ENCODE data around the gene CPNE4.

The CPNE4 gene

DNA sequence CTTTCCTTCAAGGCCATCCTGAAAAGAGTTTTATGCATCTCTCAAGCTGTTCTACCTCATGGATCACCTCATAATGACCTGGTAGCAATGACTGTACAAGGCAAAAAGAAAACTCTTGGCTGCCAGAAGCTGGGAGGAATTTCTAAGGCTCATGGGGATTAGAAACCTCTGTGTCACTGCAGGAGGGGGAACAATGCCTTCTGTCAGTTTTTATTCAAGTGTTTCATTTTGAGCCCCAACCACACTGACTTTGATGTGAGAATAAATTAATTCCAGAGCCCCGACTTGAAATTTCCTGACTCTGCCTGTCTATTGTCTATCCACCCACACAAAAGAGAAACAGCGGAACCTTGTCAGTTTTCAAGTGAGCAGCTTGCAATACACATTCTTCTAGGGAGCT, 473.3 kb downstream of the CPNE4 start:
- Histone ChIP-seq H3K9me3 (ENCODE audit: control insufficient read depth, insufficient read depth, low read length) (no peaks in the 10 kb centered on the region), H3K4me1 (ENCODE audit: control insufficient read depth, insufficient read depth, low read length) (peaks cover 5% of the 10 kb centered on the region), H3K9ac (ENCODE audit: low read depth, low read length) (no peak overlapping the region), H3K4me3 (ENCODE audit: low read depth, low read length) (no peak overlapping the region), H3K36me3 (ENCODE audit: control insufficient read depth, insufficient read depth, low read length) (no peaks in the 10 kb centered on the region), H3K27me3 (ENCODE audit: control insufficient read depth, insufficient read depth, low read length) (no peaks in the 10 kb centered on the region)

DNA sequence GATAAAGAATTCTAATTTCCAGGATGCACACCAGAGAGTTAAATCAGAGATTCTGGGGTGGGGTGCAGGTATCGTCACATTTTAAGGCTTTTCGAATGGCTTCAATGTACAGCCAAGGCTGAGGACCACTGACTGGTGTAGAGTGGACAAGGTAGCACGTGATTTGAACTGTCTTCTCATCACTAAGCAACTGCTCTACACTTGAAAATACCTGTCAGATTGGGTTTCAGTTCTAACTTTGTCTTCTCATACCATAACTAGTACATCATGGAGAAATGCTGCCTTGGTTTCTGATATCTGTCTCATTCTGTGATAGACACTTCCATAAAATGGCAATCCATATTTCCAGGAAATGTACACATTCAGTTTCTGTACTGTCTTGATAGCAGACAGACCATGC, 474.0 kb downstream of the CPNE4 start:
- H3K36me3 ChIP-seq (ENCODE audit: control insufficient read depth, insufficient read depth, low read length), result no peaks in the 10 kb centered on the region
- no peak overlapping the region for H3K4me3 ChIP-seq (ENCODE audit: low read depth, low read length)
- no peaks in the 10 kb centered on the region for H3K27me3 ChIP-seq (ENCODE audit: control insufficient read depth, insufficient read depth, low read length)
- peaks cover 5% of the 10 kb centered on the region for H3K4me1 ChIP-seq (ENCODE audit: control insufficient read depth, insufficient read depth, low read length)
- H3K9me3 ChIP-seq (ENCODE audit: control insufficient read depth, insufficient read depth, low read length), result no peaks in the 10 kb centered on the region
- H3K9ac ChIP-seq (ENCODE audit: low read depth, low read length), result no peak overlapping the region

DNA sequence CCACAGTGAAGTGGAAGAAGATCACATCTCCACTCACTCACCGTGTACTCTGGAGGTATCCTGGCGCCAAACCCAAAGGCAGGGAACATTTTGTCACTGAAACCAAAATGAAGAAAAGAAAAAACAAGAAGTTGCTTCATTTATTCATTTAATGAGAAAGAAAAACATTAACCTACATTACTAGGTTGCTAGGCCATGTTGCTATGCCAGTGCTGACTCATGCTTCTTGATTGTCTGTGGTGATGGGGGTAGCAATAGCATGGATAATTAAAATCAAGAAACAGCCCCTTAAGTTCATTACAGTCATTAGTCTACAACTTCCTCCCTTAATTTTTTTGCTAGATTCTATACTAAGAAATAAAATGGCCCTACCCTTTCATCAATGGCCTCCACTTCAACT, 479.4 kb downstream of the CPNE4 start:
- Histone ChIP-seq H3K36me3 (ENCODE audit: control insufficient read depth, insufficient read depth, low read length) (no peaks in the 10 kb centered on the region), H3K9ac (ENCODE audit: low read depth, low read length) (no peak overlapping the region), H3K4me1 (ENCODE audit: control insufficient read depth, insufficient read depth, low read length) (peaks cover 2% of the 10 kb centered on the region), H3K9me3 (ENCODE audit: control insufficient read depth, insufficient read depth, low read length) (no peaks in the 10 kb centered on the region), H3K4me3 (ENCODE audit: low read depth, low read length) (no peak overlapping the region), H3K27me3 (ENCODE audit: control insufficient read depth, insufficient read depth, low read length) (no peaks in the 10 kb centered on the region)

DNA sequence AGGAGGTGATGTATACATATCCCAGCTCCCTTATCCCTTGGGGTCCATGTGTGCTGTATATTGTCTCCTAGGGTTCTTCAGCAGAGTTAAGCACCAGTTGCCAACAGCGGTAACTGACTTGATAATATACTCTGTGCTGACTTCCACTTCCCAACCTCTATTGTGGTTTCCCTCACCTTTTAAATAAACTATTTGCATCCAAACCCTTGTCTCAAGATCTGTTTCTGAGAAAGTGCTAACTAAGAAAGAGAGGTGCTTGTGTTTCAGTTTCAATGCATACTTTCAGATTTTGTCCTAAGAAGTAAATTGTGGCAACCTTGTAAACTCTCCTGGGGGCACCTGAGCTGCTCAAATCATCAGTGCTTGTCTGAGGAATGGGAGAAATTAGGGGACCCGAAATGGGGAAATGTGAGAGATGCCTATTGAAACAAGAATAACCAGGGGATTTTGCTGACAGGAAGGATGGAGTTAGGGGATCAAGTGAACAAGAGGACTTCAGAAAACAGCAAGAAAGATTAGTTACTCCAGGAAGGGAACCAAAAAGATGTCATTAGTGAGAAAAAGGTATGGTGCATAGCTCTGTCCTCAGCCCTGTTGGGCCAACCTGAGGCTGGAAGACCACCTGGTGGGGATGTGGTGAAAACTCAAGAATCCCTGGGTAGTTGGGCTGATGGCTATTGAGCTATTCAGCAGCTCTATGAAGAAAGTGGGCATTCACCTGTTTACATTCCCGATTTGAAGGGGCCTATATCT, 481.1 kb downstream of the CPNE4 start:
- Histone ChIP-seq H3K27me3 (ENCODE audit: control insufficient read depth, insufficient read depth, low read length) (no peaks in the 10 kb centered on the region), H3K4me3 (ENCODE audit: low read depth, low read length) (no peak overlapping the region), H3K9ac (ENCODE audit: low read depth, low read length) (no peak overlapping the region), H3K36me3 (ENCODE audit: control insufficient read depth, insufficient read depth, low read length) (no peaks in the 10 kb centered on the region), H3K4me1 (ENCODE audit: control insufficient read depth, insufficient read depth, low read length) (peaks cover 2% of the 10 kb centered on the region), H3K9me3 (ENCODE audit: control insufficient read depth, insufficient read depth, low read length) (no peaks in the 10 kb centered on the region)

DNA sequence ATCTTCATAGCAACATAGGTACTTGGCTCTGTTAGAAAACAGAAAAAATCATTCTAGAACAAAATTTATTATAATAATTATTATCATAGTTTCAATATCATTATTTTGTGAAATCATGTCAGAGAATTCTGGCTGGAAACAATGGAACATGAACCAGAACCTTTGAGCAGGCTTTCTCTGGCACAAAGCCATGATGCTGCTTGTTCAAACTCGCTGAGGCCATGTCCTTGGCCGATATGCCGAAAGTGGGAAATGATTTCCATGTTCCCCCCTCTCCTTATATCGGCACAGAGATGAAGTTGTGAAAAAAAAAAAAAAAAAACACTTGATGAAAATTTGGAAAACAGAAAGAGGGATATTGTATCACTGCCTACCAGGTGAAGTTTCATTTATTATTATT, 483.1 kb downstream of the CPNE4 start:
- Histone ChIP-seq H3K9ac (ENCODE audit: low read depth, low read length) (no peak overlapping the region), H3K4me1 (ENCODE audit: control insufficient read depth, insufficient read depth, low read length) (no peaks in the 10 kb centered on the region), H3K27me3 (ENCODE audit: control insufficient read depth, insufficient read depth, low read length) (no peaks in the 10 kb centered on the region), H3K4me3 (ENCODE audit: low read depth, low read length) (no peak overlapping the region), H3K36me3 (ENCODE audit: control insufficient read depth, insufficient read depth, low read length) (no peaks in the 10 kb centered on the region), H3K9me3 (ENCODE audit: control insufficient read depth, insufficient read depth, low read length) (no peaks in the 10 kb centered on the region)

DNA sequence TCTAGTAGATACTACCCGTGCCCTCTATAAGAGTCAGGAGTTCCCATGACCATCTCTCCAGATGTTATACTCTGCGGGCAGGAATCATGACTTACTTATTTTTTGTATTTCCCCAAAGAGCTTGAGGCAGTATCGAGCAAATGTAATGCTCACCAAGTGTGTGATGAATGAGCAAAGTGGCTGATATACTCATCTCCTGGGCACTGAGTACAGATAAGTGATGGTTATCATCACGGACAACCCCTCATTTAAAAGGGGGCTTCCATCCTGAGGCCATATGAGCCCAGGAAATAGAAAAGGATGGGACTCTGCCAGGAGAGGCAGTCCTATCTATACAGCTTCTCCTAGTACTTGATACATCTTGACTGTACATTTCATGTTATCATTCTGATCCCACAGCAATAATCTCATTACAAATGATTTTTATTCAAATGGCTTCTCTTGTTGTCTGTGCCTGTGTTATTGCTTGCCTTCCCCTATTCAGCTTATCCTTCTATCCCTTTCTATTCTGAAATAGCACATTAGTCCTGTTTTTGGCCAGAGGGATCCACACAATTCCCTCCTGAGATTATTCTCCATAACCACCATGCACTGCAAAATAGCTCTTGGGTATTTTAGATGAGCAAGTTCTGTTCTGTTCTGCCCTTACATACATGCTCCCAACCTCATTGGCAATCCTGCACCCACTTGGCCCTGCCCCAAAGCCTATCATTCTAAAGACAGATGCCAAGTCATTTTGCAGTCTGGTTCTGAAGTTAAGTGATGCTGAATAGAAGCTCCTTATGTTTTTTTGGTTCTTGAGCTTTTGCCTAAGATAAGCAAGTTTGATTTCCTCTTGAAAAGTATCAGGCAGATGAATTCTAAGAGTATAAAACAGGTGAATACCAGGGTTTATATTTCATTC, 484.0 kb downstream of the CPNE4 start:
- Histone ChIP-seq H3K9me3 (ENCODE audit: control insufficient read depth, insufficient read depth, low read length) (no peaks in the 10 kb centered on the region), H3K36me3 (ENCODE audit: control insufficient read depth, insufficient read depth, low read length) (no peaks in the 10 kb centered on the region), H3K27me3 (ENCODE audit: control insufficient read depth, insufficient read depth, low read length) (no peaks in the 10 kb centered on the region), H3K9ac (ENCODE audit: low read depth, low read length) (no peak overlapping the region), H3K4me3 (ENCODE audit: low read depth, low read length) (no peak overlapping the region), H3K4me1 (ENCODE audit: control insufficient read depth, insufficient read depth, low read length) (no peaks in the 10 kb centered on the region)

DNA sequence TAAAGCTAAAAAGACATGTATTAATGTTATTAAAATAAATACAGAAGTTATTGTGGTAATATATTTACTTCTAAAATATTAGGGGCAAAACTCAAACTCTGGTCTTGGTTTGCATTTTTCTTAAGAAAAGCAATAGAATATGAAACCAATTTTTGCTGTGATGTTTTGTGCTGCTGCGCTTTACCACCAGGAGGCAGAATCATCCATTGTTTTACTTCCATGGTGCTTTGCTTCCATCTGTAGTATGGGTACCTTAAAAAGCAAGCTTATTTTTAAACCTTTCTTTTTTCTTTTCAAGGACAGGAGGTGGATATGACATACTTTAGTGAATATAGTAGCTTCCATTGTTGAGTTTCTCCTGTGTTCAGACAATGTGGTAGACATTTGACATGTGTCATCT, 485.5 kb downstream of the CPNE4 start:
- Histone ChIP-seq H3K9me3 (ENCODE audit: control insufficient read depth, insufficient read depth, low read length) (no peaks in the 10 kb centered on the region), H3K36me3 (ENCODE audit: control insufficient read depth, insufficient read depth, low read length) (no peaks in the 10 kb centered on the region), H3K27me3 (ENCODE audit: control insufficient read depth, insufficient read depth, low read length) (no peaks in the 10 kb centered on the region), H3K9ac (ENCODE audit: low read depth, low read length) (no peak overlapping the region), H3K4me1 (ENCODE audit: control insufficient read depth, insufficient read depth, low read length) (no peaks in the 10 kb centered on the region), H3K4me3 (ENCODE audit: low read depth, low read length) (no peak overlapping the region)

DNA sequence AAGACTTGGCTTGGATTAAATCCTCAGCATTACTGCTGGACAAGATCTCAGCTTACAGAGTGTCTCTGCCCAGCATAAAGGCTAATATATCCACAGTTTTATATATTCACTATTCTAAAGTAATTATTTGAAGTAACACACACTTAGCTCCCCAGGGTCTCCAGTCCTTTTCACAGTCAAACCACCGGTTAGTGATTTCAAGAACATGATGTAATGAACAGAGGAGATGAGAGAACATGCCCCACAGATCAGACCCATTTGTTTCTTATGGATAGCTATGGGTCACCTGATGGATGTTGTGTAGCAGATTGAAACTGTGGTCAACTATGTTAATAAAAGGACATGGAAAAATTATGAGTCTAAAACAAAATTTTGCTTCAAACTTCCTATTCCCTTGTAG, 487.2 kb downstream of the CPNE4 start:
- no peaks in the 10 kb centered on the region for H3K27me3 ChIP-seq (ENCODE audit: control insufficient read depth, insufficient read depth, low read length)
- no peak overlapping the region for H3K4me3 ChIP-seq (ENCODE audit: low read depth, low read length)
- H3K36me3 ChIP-seq (ENCODE audit: control insufficient read depth, insufficient read depth, low read length), result no peaks in the 10 kb centered on the region
- no peak overlapping the region for H3K9ac ChIP-seq (ENCODE audit: low read depth, low read length)
- no peaks in the 10 kb centered on the region for H3K9me3 ChIP-seq (ENCODE audit: control insufficient read depth, insufficient read depth, low read length)
- no peaks in the 10 kb centered on the region for H3K4me1 ChIP-seq (ENCODE audit: control insufficient read depth, insufficient read depth, low read length)

DNA sequence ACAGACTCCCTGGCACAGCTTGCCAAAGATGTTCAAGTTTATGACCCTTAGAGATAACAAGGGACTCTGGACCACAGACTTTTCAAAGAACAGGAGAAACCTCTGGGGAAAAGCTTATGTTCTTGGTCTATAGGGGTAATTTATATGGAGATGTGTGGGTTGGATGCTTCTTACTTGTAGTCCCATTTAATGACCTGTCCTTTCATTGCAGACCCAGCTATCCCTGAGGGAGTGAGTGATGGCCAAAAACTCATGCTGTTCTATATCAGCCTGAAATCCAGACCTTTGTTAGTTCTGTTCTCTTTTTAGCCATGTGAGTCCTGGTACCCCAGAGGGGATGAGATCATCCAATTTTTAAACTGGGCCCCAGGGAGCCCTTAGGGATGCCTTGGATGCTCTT, 488.4 kb downstream of the CPNE4 start:
- H3K9ac ChIP-seq (ENCODE audit: low read depth, low read length), result no peak overlapping the region
- no peaks in the 10 kb centered on the region for H3K4me1 ChIP-seq (ENCODE audit: control insufficient read depth, insufficient read depth, low read length)
- H3K9me3 ChIP-seq (ENCODE audit: control insufficient read depth, insufficient read depth, low read length), result no peaks in the 10 kb centered on the region
- H3K36me3 ChIP-seq (ENCODE audit: control insufficient read depth, insufficient read depth, low read length), result no peaks in the 10 kb centered on the region
- no peaks in the 10 kb centered on the region for H3K27me3 ChIP-seq (ENCODE audit: control insufficient read depth, insufficient read depth, low read length)
- no peak overlapping the region for H3K4me3 ChIP-seq (ENCODE audit: low read depth, low read length)

DNA sequence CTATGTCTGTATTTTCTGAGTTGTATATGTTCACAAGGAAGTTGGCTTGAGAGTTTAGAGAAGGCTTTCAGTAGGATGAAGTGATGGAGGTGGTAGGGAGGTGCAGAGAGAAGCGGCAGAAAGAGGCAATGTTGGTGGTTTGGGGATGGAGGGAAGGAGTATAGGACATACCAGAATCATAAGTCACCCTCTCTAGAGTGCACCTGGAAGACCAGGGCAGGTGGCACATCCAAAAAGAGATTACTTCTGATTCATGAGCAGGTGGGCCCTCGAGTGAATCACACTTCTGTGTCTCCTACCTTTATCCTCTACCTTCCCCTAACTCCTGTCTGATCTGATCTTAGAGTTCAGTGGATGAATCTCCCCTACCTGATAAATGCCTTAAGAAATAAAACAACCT, 490.3 kb downstream of the CPNE4 start:
- no peaks in the 10 kb centered on the region for H3K36me3 ChIP-seq (ENCODE audit: control insufficient read depth, insufficient read depth, low read length)
- no peak overlapping the region for H3K4me3 ChIP-seq (ENCODE audit: low read depth, low read length)
- no peaks in the 10 kb centered on the region for H3K9me3 ChIP-seq (ENCODE audit: control insufficient read depth, insufficient read depth, low read length)
- H3K27me3 ChIP-seq (ENCODE audit: control insufficient read depth, insufficient read depth, low read length), result no peaks in the 10 kb centered on the region
- no peaks in the 10 kb centered on the region for H3K4me1 ChIP-seq (ENCODE audit: control insufficient read depth, insufficient read depth, low read length)
- H3K9ac ChIP-seq (ENCODE audit: low read depth, low read length), result no peak overlapping the region

DNA sequence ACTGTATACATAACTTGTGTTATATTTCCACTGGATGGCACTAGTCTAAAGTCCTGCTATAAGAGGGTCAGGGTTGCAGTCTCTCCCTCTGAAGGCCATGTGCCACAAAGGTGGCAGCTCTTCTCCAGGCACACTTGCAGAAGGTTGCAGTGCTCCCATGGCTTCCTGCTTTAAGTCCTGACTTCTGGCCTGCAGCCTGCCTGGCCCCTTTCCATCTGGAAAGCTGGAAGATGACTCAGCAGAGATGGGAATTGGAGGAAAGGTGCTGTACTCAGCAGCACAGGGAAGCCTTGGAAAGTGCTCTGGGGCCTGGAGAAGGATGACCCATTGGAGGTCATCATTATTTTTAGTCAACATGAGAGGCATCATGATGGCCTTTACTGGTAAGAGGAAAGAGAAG, 491.1 kb downstream of the CPNE4 start:
- Histone ChIP-seq H3K27me3 (ENCODE audit: control insufficient read depth, insufficient read depth, low read length) (no peaks in the 10 kb centered on the region), H3K9ac (ENCODE audit: low read depth, low read length) (no peak overlapping the region), H3K4me1 (ENCODE audit: control insufficient read depth, insufficient read depth, low read length) (no peaks in the 10 kb centered on the region), H3K9me3 (ENCODE audit: control insufficient read depth, insufficient read depth, low read length) (no peaks in the 10 kb centered on the region), H3K4me3 (ENCODE audit: low read depth, low read length) (no peak overlapping the region), H3K36me3 (ENCODE audit: control insufficient read depth, insufficient read depth, low read length) (no peaks in the 10 kb centered on the region)

DNA sequence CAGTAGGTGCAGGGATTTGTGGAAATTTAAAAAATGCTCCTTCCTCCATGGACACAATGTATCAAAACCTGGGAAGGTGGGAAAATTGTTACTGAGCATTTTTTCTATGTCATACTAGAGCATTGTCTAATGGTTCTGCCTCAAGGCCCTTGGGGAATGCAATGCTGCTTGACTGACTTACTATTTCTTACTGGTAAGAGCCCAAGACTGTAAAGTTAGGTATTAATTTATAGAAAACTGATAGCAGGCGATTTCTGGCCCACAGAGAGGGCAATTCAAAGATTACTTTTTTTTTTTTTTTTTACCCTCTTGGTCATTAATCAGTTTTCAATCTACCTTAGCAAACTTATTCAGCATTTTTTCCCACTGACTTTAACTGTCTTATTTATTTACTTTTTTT, 493.5 kb downstream of the CPNE4 start:
- no peak overlapping the region for H3K9ac ChIP-seq (ENCODE audit: low read depth, low read length)
- H3K4me3 ChIP-seq (ENCODE audit: low read depth, low read length), result no peak overlapping the region
- no peaks in the 10 kb centered on the region for H3K36me3 ChIP-seq (ENCODE audit: control insufficient read depth, insufficient read depth, low read length)
- H3K4me1 ChIP-seq (ENCODE audit: control insufficient read depth, insufficient read depth, low read length), result no peaks in the 10 kb centered on the region
- H3K27me3 ChIP-seq (ENCODE audit: control insufficient read depth, insufficient read depth, low read length), result no peaks in the 10 kb centered on the region
- H3K9me3 ChIP-seq (ENCODE audit: control insufficient read depth, insufficient read depth, low read length), result no peaks in the 10 kb centered on the region
